ENCODE results near the gene MECR. TPM values are rescaled to one million over a fixed set of nuclear protein-coding genes. Genes with fewer than 3 reads are reported as not detected.
"Not testable (repeated sequence)": the region's sequence is repeated elsewhere in the genome, so short reads cannot be mapped to it uniquely, and the experiment has no call there.

Gene MECR
- total RNA-seq, 2 experiments from 2014 or later: 34.7 to 37.2 TPM

DNA sequence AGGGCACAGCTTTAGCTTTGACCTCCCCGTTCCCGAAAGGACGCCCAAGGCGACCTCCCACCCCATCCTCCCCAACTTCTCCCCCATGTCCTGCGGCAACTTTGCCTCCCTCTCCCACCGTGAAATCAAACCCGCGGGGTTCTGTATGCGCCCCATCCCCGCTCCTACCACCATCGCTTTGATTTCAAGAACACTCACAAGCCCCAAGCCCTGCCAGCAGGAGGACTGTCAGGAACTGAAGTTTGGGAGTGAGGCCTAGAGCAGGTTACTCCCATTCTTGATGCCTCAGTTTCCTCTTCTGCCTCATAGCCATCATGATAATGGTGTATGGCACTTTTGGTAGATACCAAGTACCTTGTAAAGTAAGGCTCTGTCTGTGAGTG lies 7.9 kb upstream of the MECR start:
- no peaks in the 10 kb centered on the region for H3K9me3 Mint-ChIP-seq
- intact Hi-C loops (cut with micrococcal nuclease): loop anchor here (5.0 kb wide), 2 partner anchors 614 to 994 kb away; no protein-coding TSS in a partner anchor
- no peak overlapping the region for H3K27ac Mint-ChIP-seq
- ChIA-PET CTCF (interaction anchor here (0.9 kb wide), 1 partner anchor 103 kb away, joined by 5 read pairs; no protein-coding TSS in a partner anchor), POLR2A (no interaction called here)
- DNase-seq: no peak
- peaks cover 50% of the 10 kb centered on the region for H3K27me3 Mint-ChIP-seq
- H3K36me3 Mint-ChIP-seq: peaks cover 4% of the 10 kb centered on the region
- H3K4me1 Mint-ChIP-seq (ENCODE audit: low read depth): peaks cover 14% of the 10 kb centered on the region
- H3K4me3 Mint-ChIP-seq: peak overlapping the region; percentile 21

DNA sequence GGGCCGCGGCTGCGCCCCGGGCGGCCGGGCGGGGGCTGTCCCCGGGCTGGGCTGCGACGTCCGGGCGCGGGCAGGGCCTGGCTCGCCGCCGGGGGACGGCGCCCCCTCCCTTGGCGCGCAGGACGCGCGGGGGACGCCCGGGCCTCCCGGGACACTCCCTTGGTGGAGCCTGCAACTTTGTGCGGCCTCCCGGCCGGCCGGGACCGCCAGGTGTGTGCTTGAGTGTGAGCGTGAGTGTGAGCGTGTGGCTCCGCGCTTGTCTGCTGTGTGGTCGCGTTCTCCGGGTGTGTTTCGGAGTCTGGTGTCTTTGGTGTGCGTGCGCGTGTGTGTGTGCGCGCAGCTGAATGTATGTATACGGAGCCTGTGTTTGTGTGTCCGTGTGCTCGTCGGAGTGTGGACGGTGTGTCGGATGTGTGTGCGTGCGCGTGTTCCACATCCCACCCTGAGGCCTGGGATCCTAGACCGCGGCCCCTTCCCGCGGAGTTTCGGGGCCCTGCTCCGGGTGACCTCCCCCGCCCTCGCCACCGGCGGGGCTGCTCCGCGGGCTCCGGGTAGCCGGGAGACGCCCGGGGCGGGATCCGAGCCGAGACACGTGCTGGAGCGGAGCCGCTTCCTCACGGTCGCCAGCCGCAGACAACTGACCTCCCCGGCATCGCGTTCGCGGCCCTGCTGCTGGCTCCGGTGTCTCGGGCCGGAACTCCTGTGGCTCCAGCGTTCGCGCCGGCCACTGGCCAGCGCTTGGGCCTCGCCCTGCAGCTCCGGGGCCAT lies 7.3 kb upstream of the MECR start:
- peaks cover 50% of the 10 kb centered on the region for H3K27me3 Mint-ChIP-seq
- H3K27ac Mint-ChIP-seq: no peak overlapping the region
- H3K4me1 Mint-ChIP-seq (ENCODE audit: low read depth): peaks cover 14% of the 10 kb centered on the region
- CTCF ChIA-PET: no interaction called here
- H3K36me3 Mint-ChIP-seq: peaks cover 4% of the 10 kb centered on the region
- DNase-seq: no peak
- no peaks in the 10 kb centered on the region for H3K9me3 Mint-ChIP-seq
- intact Hi-C loops (cut with micrococcal nuclease): loop anchor here (2.0 to 5.0 kb wide), 3 partner anchors 614 to 1471 kb away; no protein-coding TSS in a partner anchor
- peak overlapping the region; percentile 68 for H3K4me3 Mint-ChIP-seq
- POLR2A ChIA-PET: no interaction called here

DNA sequence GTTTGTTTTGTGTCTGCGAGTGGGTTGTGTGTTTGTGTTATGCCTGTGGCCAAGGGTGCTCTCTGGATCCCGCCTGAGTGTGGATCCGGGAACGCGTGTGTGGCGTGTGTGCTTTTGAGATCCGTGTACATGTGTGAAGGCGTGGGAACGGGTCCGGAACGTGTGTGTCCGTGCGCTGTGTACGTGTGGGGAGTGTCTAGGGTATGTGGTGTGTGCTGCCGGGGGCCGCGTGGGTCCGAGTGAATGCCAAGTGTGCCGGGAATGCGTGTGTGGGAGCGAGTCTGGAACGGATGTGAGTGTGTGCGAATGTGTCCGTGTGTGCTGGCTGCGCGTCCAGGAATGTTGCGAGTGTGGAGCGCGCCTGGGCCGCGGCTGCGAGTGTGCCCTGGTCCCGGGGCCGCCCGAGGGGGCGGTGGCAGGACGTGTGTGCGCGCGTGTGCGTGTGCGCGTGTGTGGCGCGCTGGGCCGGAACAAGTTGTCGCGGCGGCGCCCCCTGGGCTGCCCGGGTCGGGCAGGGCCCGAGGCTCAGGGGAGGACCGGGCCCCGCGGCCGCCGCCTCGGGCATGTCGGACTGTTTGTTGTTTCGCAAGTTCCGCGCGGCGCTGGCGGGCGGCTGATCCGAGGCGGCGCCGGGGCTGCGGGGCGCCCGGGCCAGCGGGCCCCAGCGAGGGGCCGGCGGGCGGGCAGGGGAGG lies 6.5 kb upstream of the MECR start:
- peaks cover 14% of the 10 kb centered on the region for H3K4me1 Mint-ChIP-seq (ENCODE audit: low read depth)
- peaks cover 50% of the 10 kb centered on the region for H3K27me3 Mint-ChIP-seq
- intact Hi-C loops (cut with micrococcal nuclease): loop anchor here (2.0 to 5.0 kb wide), 3 partner anchors 615 to 1472 kb away; no protein-coding TSS in a partner anchor
- POLR2A ChIA-PET: no interaction called here
- no peaks in the 10 kb centered on the region for H3K9me3 Mint-ChIP-seq
- H3K27ac Mint-ChIP-seq: no peak overlapping the region
- peaks cover 4% of the 10 kb centered on the region for H3K36me3 Mint-ChIP-seq
- peak overlapping the region; percentile 60 for H3K4me3 Mint-ChIP-seq
- no peak for DNase-seq
- CTCF ChIA-PET: interaction anchor here (0.9 to 2.9 kb wide), 4 partner anchors 611 to 1479 kb away, joined by 3 to 17 read pairs (median 3); no protein-coding TSS in a partner anchor

DNA sequence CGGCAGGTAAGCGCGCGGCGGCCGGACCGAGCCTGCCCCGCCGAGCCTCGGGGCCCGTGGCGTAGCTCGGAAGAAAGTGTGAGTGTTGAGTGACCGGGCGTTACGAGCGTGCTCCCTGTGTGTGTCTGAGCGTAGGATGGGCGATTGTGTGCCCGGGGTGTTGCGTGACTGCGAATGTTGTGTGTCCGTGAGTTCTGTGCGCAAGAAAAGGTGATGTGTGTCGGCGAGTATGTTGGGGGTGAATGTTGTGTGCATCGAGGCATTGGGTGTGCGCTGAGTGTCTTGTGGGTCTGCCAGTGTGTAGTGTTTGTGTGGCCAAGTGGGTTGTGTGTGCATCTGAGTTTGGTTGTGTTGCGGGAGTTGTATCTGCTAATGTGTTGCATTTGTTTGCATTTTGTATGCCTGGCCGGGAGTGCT lies 6.0 kb upstream of the MECR start:
- Mint-ChIP-seq H3K9me3 (no peaks in the 10 kb centered on the region), H3K4me1 (ENCODE audit: low read depth) (peaks cover 14% of the 10 kb centered on the region), H3K4me3 (peak overlapping the region; percentile 60), H3K27ac (no peak overlapping the region), H3K36me3 (peaks cover 4% of the 10 kb centered on the region), H3K27me3 (peaks cover 50% of the 10 kb centered on the region)
- DNase-seq: no peak
- ChIA-PET POLR2A (no interaction called here), CTCF (interaction anchor here (0.6 to 2.9 kb wide), 5 partner anchors 354 to 1479 kb away, joined by 3 to 17 read pairs (median 3); no protein-coding TSS in a partner anchor)
- intact Hi-C loops (cut with micrococcal nuclease): loop anchor here (2.0 to 5.0 kb wide), 3 partner anchors 616 to 1472 kb away; no protein-coding TSS in a partner anchor

DNA sequence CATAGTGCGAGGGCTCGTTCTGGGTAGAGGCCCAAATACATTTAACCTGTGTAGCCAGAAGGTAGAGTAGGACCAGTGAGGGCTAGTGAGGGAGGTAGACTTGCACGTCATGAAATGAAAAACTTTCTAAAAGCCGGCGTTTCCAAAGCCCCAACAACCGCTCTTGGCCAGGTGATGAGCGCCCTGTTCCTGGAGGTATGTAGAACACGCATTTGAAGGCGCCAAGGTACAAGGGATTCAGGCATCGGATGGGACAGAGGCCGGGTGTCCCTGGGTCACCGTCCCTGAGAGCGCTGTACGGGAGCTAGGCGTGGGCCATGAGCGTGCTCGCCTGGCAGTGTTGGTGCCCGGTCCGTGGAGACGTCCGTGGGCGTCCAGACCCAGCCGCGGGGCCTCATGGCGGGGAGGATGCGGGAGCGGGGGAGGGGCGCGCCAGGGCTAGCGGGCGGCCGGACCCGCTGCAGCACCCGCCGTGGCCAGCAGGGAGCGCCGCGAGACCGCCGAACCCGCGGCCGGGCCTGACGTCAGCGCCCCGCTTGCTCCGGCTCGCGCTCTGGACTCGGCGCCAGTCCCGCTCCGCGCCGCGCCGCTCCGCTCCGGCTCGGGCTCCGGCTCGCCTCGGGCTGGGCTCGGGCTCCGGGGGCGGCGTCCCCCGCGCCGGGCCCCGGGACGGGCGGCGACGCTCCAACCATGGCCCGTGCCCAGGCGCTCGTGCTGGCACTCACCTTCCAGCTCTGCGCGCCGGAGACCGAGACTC lies 5.4 kb upstream of the MECR start, which contains the start of gene PTPRU:
Gene PTPRU (plus strand): TSS at position 568 of the 757 bp plus-strand sequence. CDS start 123 bp downstream, at position 691.
- peaks cover 17% of the 10 kb centered on the region for H3K4me1 Mint-ChIP-seq (ENCODE audit: low read depth)
- H3K36me3 Mint-ChIP-seq: peaks cover 4% of the 10 kb centered on the region
- no peak within 1 kb of the TSS for H3K27ac Mint-ChIP-seq
- ChIA-PET POLR2A (no interaction called here), CTCF (interaction anchor here (0.6 to 2.9 kb wide), 6 partner anchors 354 to 1688 kb away, joined by 3 to 17 read pairs (median 3); no protein-coding TSS in a partner anchor)
- peaks cover 47% of the 10 kb centered on the region for H3K27me3 Mint-ChIP-seq
- no peaks in the 10 kb centered on the region for H3K9me3 Mint-ChIP-seq
- intact Hi-C loops (cut with micrococcal nuclease): loop anchor here (2.0 to 5.0 kb wide), 3 partner anchors 616 to 1473 kb away; no protein-coding TSS in a partner anchor
- DNase-seq: peak; percentile 86
- H3K4me3 Mint-ChIP-seq: peak within 1 kb of the TSS; percentile 60

DNA sequence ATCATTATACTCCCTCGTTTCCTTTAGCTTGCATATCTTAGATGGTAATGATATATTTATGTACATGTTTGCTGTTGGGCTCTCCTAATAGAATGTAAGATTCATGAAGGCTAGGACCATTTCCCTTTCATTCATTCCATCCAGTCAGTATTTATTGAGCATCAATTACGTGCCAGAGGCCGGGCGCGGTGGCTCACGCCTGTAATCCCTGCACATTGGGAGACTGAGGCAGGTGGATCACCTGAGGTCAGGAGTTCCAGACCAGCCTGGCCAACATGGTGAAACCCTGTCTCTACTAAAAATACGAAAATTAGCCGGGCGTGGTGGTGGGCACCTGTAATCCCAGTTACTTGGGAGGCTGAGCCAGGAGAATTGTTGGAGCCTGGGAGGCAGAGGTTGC lies 4.1 kb upstream of the MECR start:
- H3K27ac Mint-ChIP-seq, H3K4me3 Mint-ChIP-seq, DNase-seq, H3K36me3 Mint-ChIP-seq, H3K9me3 Mint-ChIP-seq, POLR2A ChIA-PET: not testable (repeated sequence)
- H3K27me3 Mint-ChIP-seq: peaks cover 38% of the 10 kb centered on the region
- intact Hi-C loops (cut with micrococcal nuclease): loop anchor here (5.0 kb wide), 3 partner anchors 53 to 997 kb away; partner anchors contain the start of gene SRSF4
- CTCF ChIA-PET: interaction anchor here (2.9 kb wide), 1 partner anchor 1146 kb away, joined by 17 read pairs; no protein-coding TSS in a partner anchor
- peaks cover 23% of the 10 kb centered on the region for H3K4me1 Mint-ChIP-seq (ENCODE audit: low read depth)

DNA sequence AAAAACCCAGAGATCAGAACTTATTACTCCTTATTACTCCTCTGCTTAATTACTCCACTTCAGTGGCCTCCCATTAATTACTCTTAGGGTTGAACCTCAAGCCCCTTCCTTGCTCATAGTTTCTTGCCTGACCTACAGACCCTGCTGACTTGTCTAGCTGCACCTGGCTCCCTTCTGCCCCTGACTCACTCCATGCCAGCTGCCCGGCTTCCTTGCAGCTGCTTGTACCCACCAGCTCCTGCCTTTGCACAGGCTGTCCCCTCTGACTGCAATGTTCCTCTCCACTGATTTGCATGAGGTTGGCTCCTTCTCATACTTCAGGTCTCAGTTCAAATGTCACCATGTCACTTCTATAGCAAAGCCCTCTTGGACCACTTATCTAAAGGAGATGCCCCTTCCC lies 3.7 kb upstream of the MECR start:
- no peaks in the 10 kb centered on the region for H3K9me3 Mint-ChIP-seq
- POLR2A ChIA-PET: no interaction called here
- no peak for DNase-seq
- CTCF ChIA-PET: interaction anchor here (2.9 kb wide), 1 partner anchor 1146 kb away, joined by 17 read pairs; no protein-coding TSS in a partner anchor
- no peak overlapping the region for H3K4me3 Mint-ChIP-seq
- no peak overlapping the region for H3K27ac Mint-ChIP-seq
- H3K4me1 Mint-ChIP-seq (ENCODE audit: low read depth): peaks cover 27% of the 10 kb centered on the region
- intact Hi-C loops (cut with micrococcal nuclease): loop anchor here (5.0 kb wide), 1 partner anchor 52 kb away; the partner anchor contains the start of gene SRSF4
- H3K27me3 Mint-ChIP-seq: peaks cover 34% of the 10 kb centered on the region
- H3K36me3 Mint-ChIP-seq: peaks cover 4% of the 10 kb centered on the region

DNA sequence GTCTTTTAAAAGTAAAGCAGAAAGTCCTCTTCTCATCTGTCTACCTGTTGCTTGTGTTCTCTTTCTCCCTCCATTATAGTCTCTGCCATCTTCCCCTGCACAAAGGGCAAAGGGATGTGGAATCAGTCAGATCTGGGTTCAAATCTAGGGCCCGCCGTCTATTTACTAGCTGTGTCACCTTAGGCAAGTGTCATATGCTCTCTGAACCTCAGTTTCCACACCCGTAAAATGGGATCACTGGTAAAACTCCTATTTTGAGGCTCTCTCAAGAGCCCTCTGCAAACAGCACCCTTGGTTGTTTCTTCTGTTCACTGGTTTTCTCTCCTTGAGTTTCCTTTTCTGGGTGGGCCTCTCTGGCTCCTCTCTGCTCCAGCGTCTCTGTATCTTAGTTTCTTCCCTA lies 3.0 kb upstream of the MECR start:
- Mint-ChIP-seq H3K27me3 (peaks cover 27% of the 10 kb centered on the region), H3K9me3 (no peaks in the 10 kb centered on the region), H3K36me3 (peaks cover 4% of the 10 kb centered on the region), H3K4me1 (ENCODE audit: low read depth) (peaks cover 28% of the 10 kb centered on the region), H3K27ac (no peak overlapping the region), H3K4me3 (no peak overlapping the region)
- ChIA-PET CTCF (no interaction called here), POLR2A (no interaction called here)
- DNase-seq: no peak
- intact Hi-C loops (cut with micrococcal nuclease): loop anchor here (5.0 kb wide), 1 partner anchor 51 kb away; the partner anchor contains the start of gene SRSF4

DNA sequence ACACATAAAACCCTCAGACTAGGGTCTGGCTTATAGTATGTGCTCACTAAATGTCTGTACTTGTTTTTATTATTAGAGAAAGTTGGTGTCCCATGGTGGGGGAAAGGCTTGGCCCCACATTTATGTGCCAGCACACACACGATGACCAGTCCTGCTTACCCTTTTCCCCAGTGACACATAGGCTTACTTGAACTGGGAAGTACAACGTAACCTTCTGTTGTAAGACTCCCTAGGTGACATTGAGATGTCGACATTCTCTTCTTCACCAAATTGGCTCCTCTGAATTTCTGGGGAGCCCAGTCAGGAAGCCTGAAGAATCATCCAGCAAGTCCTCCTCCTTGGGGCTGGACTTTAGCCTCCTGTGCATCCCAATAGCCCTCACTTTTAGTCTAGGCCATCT lies 1.7 kb upstream of the MECR start:
- ChIA-PET CTCF (no interaction called here), POLR2A (no interaction called here)
- H3K27ac Mint-ChIP-seq: no peak overlapping the region
- intact Hi-C loops (cut with micrococcal nuclease): loop anchor here (5.0 kb wide), 1 partner anchor 50 kb away; the partner anchor contains the start of gene SRSF4
- no peak for DNase-seq
- H3K36me3 Mint-ChIP-seq: peaks cover 4% of the 10 kb centered on the region
- H3K4me3 Mint-ChIP-seq: no peak overlapping the region
- peaks cover 20% of the 10 kb centered on the region for H3K27me3 Mint-ChIP-seq
- H3K4me1 Mint-ChIP-seq (ENCODE audit: low read depth): peaks cover 23% of the 10 kb centered on the region
- H3K9me3 Mint-ChIP-seq: no peaks in the 10 kb centered on the region

DNA sequence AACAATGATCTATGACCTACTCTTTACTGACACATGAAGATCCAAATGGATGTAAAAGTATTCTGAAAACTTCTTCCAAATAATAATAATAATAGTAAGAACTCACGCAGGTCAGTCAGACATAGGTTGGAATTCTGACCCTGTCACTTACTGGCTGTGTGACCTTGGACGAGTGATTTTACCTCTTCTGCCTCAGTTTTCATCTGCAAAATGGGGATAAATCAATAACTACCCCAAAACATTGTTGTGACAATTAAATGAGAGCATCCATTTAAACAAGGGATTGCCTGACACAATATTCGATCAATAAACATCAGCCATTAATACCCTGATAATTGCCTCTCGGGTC lies 556 bp downstream of the MECR start:
- ChIA-PET POLR2A (interaction anchor here (1.7 kb wide), 1 partner anchor 49 kb away, joined by 4 read pairs; no protein-coding TSS in a partner anchor), CTCF (interaction anchor here (0.6 to 1.5 kb wide), 5 partner anchors 9 to 1822 kb away, joined by 3 to 4 read pairs (median 3); no protein-coding TSS in a partner anchor)
- Mint-ChIP-seq H3K4me1 (ENCODE audit: low read depth) (peaks cover 14% of the 10 kb centered on the region), H3K27me3 (peaks cover 5% of the 10 kb centered on the region), H3K27ac (peak overlapping the region; percentile 71), H3K36me3 (no peaks in the 10 kb centered on the region), H3K9me3 (no peaks in the 10 kb centered on the region), H3K4me3 (peak overlapping the region; percentile 93)
- intact Hi-C loops (cut with micrococcal nuclease): loop anchor here (5.0 kb wide), 1 partner anchor 48 kb away; the partner anchor contains the start of gene SRSF4
- DNase-seq: no peak

DNA sequence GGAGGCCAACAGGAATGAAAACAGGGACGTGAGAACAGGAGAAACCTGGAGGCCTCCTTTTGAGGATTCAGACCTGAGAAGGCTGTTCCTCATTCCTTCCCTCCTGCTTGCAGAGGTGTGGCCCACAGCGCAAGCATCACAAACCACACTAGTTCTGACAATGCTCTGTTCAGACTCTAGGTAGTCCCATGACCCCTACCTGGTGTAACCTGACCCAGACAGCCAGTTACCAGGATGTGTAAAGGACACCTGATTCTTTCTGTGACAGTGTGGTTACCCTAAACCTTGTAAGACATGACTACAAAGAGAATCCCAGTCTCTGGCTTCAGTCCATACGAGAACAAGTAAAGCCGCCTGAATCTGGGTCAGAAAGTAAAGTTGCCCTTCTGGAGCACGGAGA lies 3.2 kb downstream of the MECR start:
- Mint-ChIP-seq H3K4me1 (ENCODE audit: low read depth) (peaks cover 14% of the 10 kb centered on the region), H3K4me3 (no peak overlapping the region), H3K36me3 (no peaks in the 10 kb centered on the region), H3K27me3 (no peaks in the 10 kb centered on the region), H3K9me3 (no peaks in the 10 kb centered on the region), H3K27ac (no peak overlapping the region)
- POLR2A ChIA-PET: no interaction called here
- intact Hi-C loops (cut with micrococcal nuclease): no loop called here
- no peak for DNase-seq
- CTCF ChIA-PET: interaction anchor here (0.8 kb wide), 1 partner anchor 25 kb away, joined by 4 read pairs; no protein-coding TSS in a partner anchor

All from activated CD4-positive, alpha-beta memory T cell treated with anti-CD3 and anti-CD28 coated beads for 36 hours (primary cell).